Muscle layer of colon (tissue), 2 donors: Measurements from ENCODE around the gene LPIN1.

Source experiments
- H3K27ac ChIP-seq: one replicate; pipeline ENCODE4 v1.7.0; 2013; ENCODE audit warnings: low read depth, mild to moderate bottlenecking, low read length, moderate library complexity
- H3K27me3 ChIP-seq, 2 donors: one replicate each; pipeline ENCODE4 v1.7.0; 2013; ENCODE audit warnings: low read length in 2 of 2, mild to moderate bottlenecking in 2 of 2; ENCODE audit not compliant: insufficient read depth in 2 of 2, control insufficient read depth in 1 of 2
- H3K36me3 ChIP-seq: one replicate; pipeline ENCODE4 v1.7.0; 2013; ENCODE audit warnings: mild to moderate bottlenecking, low read length; ENCODE audit not compliant: insufficient read depth
- H3K4me1 ChIP-seq: one replicate; pipeline ENCODE4 v1.7.0; 2013; ENCODE audit warnings: mild to moderate bottlenecking, low read length; ENCODE audit not compliant: insufficient read depth
- H3K4me3 ChIP-seq, 2 donors: one replicate each; pipeline ENCODE4 v1.7.0; 2013; ENCODE audit warnings: low read length in 2 of 2, low read depth in 1 of 2, mild to moderate bottlenecking in 1 of 2, moderate library complexity in 1 of 2
- H3K9ac ChIP-seq: one replicate; pipeline ENCODE4 v1.7.0; 2013; ENCODE audit warnings: low read length
- H3K9me3 ChIP-seq: one replicate; pipeline ENCODE4 v1.7.0; 2013; ENCODE audit warnings: mild to moderate bottlenecking, low read length
- donor health status: abdominal sarcoma.
- donor health status: Adenocarcinoma of cecum.

LPIN1 gene

GRCh38 chr2:11746376-11746806 lies at the start of gene LPIN1:
Gene LPIN1, plus strand, starts transcription at chr2:11746632. Its CDS starts 18,910 bp downstream, at chr2:11765542.
- peak within 1 kb of the TSS; percentile 76 for H3K27ac ChIP-seq
- H3K4me3 ChIP-seq: peak within 1 kb of the TSS; percentile 78 to 80
- no peaks in the 10 kb centered on the region for H3K36me3 ChIP-seq
- H3K9ac ChIP-seq: peak within 1 kb of the TSS; percentile 60
- no peaks in the 10 kb centered on the region for H3K9me3 ChIP-seq
- H3K4me1 ChIP-seq: peaks cover 40% of the 10 kb centered on the region
- no peaks in the 10 kb centered on the region for H3K27me3 ChIP-seq

GRCh38 chr2:11696736-11697102 lies 49.7 kb upstream of the LPIN1 start:
- H3K27ac ChIP-seq: no peak overlapping the region
- H3K9ac ChIP-seq: no peak overlapping the region
- no peaks in the 10 kb centered on the region for H3K27me3 ChIP-seq
- H3K4me1 ChIP-seq: peaks cover 25% of the 10 kb centered on the region
- no peaks in the 10 kb centered on the region for H3K36me3 ChIP-seq
- no peak overlapping the region for H3K4me3 ChIP-seq
- H3K9me3 ChIP-seq: no peaks in the 10 kb centered on the region

- Histone ChIP-seq H3K4me1 (peaks cover 25% of the 10 kb centered on the region), H3K9me3 (no peaks in the 10 kb centered on the region), H3K4me3 (no peak overlapping the region), H3K9ac (no peak overlapping the region), H3K27ac (peak overlapping the region; percentile 65), H3K27me3 (no peaks in the 10 kb centered on the region), H3K36me3 (no peaks in the 10 kb centered on the region)
Measured at GRCh38 chr2:11697103-11697871, 49.1 kb upstream of the LPIN1 start.

GRCh38 chr2:11698009-11698922 lies 48.2 kb upstream of the LPIN1 start:
- Histone ChIP-seq H3K27ac (peak overlapping the region; percentile 65), H3K9ac (no peak overlapping the region), H3K4me3 (no peak overlapping the region)

GRCh38 chr2:11699686-11700670 lies 46.5 kb upstream of the LPIN1 start:
- Histone ChIP-seq H3K36me3 (no peaks in the 10 kb centered on the region), H3K27me3 (no peaks in the 10 kb centered on the region), H3K4me3 (no peak overlapping the region), H3K9me3 (no peaks in the 10 kb centered on the region), H3K4me1 (peaks cover 25% of the 10 kb centered on the region), H3K9ac (no peak overlapping the region), H3K27ac (no peak overlapping the region)

More at GRCh38 chr2:11698009-11698922, 48.2 kb upstream of the LPIN1 start:
- Histone ChIP-seq H3K27me3 (no peaks in the 10 kb centered on the region), H3K36me3 (no peaks in the 10 kb centered on the region), H3K4me1 (peaks cover 25% of the 10 kb centered on the region), H3K9me3 (no peaks in the 10 kb centered on the region)

GRCh38 chr2:11701206-11701605 lies 45.2 kb upstream of the LPIN1 start:
- Histone ChIP-seq H3K4me3 (no peak overlapping the region), H3K27ac (no peak overlapping the region), H3K9me3 (no peaks in the 10 kb centered on the region), H3K4me1 (peaks cover 25% of the 10 kb centered on the region), H3K36me3 (no peaks in the 10 kb centered on the region), H3K9ac (no peak overlapping the region), H3K27me3 (no peaks in the 10 kb centered on the region)

- no peak overlapping the region for H3K27ac ChIP-seq
Measured at GRCh38 chr2:11701751-11702301, 44.6 kb upstream of the LPIN1 start.

GRCh38 chr2:11702946-11703345 lies 43.5 kb upstream of the LPIN1 start:
- H3K9ac ChIP-seq: no peak overlapping the region
- no peaks in the 10 kb centered on the region for H3K27me3 ChIP-seq
- H3K4me3 ChIP-seq: no peak overlapping the region
- H3K36me3 ChIP-seq: no peaks in the 10 kb centered on the region
- H3K4me1 ChIP-seq: peaks cover 10% of the 10 kb centered on the region
- no peaks in the 10 kb centered on the region for H3K9me3 ChIP-seq
- H3K27ac ChIP-seq: no peak overlapping the region

More at GRCh38 chr2:11701751-11702301, 44.6 kb upstream of the LPIN1 start:
- Histone ChIP-seq H3K4me1 (peaks cover 21% of the 10 kb centered on the region), H3K4me3 (no peak overlapping the region), H3K9ac (no peak overlapping the region), H3K9me3 (no peaks in the 10 kb centered on the region), H3K36me3 (no peaks in the 10 kb centered on the region), H3K27me3 (no peaks in the 10 kb centered on the region)

- H3K4me3 ChIP-seq: no peak overlapping the region
- H3K36me3 ChIP-seq: no peaks in the 10 kb centered on the region
- no peaks in the 10 kb centered on the region for H3K27me3 ChIP-seq
- peaks cover 3% of the 10 kb centered on the region for H3K4me1 ChIP-seq
- H3K9me3 ChIP-seq: no peaks in the 10 kb centered on the region
- H3K27ac ChIP-seq: no peak overlapping the region
- no peak overlapping the region for H3K9ac ChIP-seq
Measured at GRCh38 chr2:11703700-11704099, 42.7 kb upstream of the LPIN1 start.

- Histone ChIP-seq H3K27ac (no peak overlapping the region), H3K27me3 (no peaks in the 10 kb centered on the region), H3K4me3 (no peak overlapping the region), H3K9ac (no peak overlapping the region), H3K36me3 (no peaks in the 10 kb centered on the region), H3K4me1 (peaks cover 6% of the 10 kb centered on the region), H3K9me3 (no peaks in the 10 kb centered on the region)
Measured at GRCh38 chr2:11705063-11705462, 41.4 kb upstream of the LPIN1 start.
